Inferior parietal cortex (tissue), 1 donor: ENCODE data around the gene SEM1.
A peak's percentile ranks its signal among the peaks of the same experiment; 100 is the strongest.
"Not testable (repeated sequence)": the region's sequence is repeated elsewhere in the genome, so short reads cannot be mapped to it uniquely, and the experiment has no call there.

Experiments
- DNase-seq: peaks from one replicate; pipeline ENCODE4 v3.0.0-alpha.2; 2016; ENCODE audit errors: extremely low spot score

The SEM1 gene

GRCh38 chr7:96709381-96710228 is at the start of gene SEM1:
TSS of gene SEM1 (minus strand) at chr7:96709846. CDS start at chr7:96709763, 83 bp downstream.
- peak; percentile 96 for DNase-seq

GRCh38 chr7:96757880-96758279 is 48.2 kb upstream of the SEM1 start:
- not testable (repeated sequence) for DNase-seq

GRCh38 chr7:96747418-96747940 is 37.8 kb upstream of the SEM1 start:
- DNase-seq = no peak

- no peak for DNase-seq
Measured at GRCh38 chr7:96740130-96740529, 30.5 kb upstream of the SEM1 start.

GRCh38 chr7:96739609-96740008 is 30.0 kb upstream of the SEM1 start:
- no peak for DNase-seq

DNA sequence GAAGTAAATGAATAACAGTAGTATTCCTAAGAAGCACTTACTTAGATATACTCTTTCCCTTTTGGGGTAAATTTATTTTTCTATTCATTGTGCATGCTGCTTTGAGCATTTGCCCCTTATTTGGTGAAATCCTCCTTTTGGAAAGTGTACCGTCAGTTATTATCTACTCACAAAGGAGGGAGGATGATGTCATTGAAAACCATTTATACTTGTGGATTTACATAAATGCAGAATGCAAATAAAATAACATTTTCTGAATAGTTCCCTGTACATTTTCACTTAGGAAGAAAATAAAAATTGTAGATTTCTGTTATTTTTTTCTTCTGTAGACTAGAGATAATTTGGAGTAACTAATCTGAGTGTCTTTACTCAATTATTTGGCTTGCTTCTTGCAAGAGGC is 29.5 kb upstream of the SEM1 start:
- DNase-seq = no peak

- no peak for DNase-seq
Measured at GRCh38 chr7:96738705-96739104, 29.1 kb upstream of the SEM1 start.

- DNase-seq = no peak
Measured at GRCh38 chr7:96737545-96738050, 28.0 kb upstream of the SEM1 start.

GRCh38 chr7:96734343-96734742 is 24.7 kb upstream of the SEM1 start:
- DNase-seq = no peak

GRCh38 chr7:96729820-96730219 is 20.2 kb upstream of the SEM1 start:
- DNase-seq = no peak

- no peak for DNase-seq
Measured at GRCh38 chr7:96728139-96728538, 18.5 kb upstream of the SEM1 start.

DNA sequence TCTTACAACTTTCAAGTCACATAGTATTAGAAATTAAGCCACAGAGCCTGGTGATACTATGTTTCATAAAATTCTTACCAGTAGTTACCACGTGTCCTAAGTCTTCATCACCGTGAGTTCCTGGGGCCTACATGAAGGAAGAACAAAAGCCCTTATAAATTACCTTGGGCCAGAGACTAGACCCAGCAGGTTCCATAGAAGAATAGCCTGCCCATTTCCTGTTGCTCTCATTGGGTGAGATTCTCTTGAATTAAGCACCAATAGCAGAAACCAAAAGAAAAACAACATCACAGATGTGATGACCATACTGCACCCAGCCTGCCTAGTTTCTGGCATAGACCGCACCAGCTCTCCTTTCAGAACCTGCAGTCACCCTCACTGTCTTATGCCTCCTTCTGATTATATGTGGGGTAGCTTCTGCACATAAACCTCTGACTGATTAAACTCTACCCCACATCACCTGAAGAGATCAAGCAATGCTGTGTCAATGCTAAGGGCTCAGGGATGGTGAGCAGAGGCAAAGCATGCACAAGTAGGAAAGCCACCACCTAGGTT is 18.0 kb upstream of the SEM1 start:
- no peak for DNase-seq

- no peak for DNase-seq
Measured at GRCh38 chr7:96723622-96724021, 14.0 kb upstream of the SEM1 start.

GRCh38 chr7:96722928-96723327 is 13.3 kb upstream of the SEM1 start:
- not testable (repeated sequence) for DNase-seq

DNA sequence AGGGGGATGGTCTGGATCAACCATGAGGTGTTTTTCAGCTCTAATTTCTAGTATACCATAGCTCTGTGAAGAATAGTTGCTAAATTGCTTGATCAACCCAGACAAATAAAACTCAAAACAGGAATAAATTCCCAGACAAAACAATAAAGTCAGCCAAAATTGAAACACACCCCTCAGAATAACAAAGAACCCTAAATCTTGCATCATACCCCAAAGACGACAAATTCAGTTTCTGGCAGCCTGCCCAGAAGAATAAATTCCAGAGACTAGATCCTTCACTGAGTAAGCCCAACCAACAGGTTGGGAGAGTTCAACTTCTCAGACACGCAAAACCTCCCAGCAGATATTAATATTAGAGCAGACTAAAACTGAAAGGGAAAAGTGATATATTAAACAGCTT is 11.2 kb upstream of the SEM1 start:
- no peak for DNase-seq

- no peak for DNase-seq
Measured at GRCh38 chr7:96719164-96719563, 9.5 kb upstream of the SEM1 start.

- no peak for DNase-seq
Measured at GRCh38 chr7:96718107-96719003, 8.7 kb upstream of the SEM1 start.

- no peak for DNase-seq
Measured at GRCh38 chr7:96713037-96713436, 3.4 kb upstream of the SEM1 start.

DNA sequence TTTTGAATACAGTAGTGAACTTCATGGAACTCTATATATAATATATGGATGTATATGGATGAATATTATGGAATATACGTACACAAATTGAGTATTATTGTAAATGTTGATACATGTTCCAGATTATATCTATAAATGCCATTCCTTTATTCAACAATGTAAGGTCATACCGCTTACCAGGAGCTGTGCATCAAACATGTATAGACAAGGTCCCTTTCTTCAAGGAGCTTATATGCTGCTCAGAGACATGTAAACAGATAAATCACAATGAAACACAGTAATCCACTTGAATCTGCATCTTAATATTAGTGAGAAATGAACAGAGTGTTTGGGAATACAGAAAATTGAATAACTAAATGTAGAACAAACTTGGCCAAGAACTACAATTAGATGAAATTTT is 898 bp upstream of the SEM1 start:
- no peak for DNase-seq

GRCh38 chr7:96708872-96709271 is 774 bp downstream of the SEM1 start:
- DNase-seq = no peak

DNA sequence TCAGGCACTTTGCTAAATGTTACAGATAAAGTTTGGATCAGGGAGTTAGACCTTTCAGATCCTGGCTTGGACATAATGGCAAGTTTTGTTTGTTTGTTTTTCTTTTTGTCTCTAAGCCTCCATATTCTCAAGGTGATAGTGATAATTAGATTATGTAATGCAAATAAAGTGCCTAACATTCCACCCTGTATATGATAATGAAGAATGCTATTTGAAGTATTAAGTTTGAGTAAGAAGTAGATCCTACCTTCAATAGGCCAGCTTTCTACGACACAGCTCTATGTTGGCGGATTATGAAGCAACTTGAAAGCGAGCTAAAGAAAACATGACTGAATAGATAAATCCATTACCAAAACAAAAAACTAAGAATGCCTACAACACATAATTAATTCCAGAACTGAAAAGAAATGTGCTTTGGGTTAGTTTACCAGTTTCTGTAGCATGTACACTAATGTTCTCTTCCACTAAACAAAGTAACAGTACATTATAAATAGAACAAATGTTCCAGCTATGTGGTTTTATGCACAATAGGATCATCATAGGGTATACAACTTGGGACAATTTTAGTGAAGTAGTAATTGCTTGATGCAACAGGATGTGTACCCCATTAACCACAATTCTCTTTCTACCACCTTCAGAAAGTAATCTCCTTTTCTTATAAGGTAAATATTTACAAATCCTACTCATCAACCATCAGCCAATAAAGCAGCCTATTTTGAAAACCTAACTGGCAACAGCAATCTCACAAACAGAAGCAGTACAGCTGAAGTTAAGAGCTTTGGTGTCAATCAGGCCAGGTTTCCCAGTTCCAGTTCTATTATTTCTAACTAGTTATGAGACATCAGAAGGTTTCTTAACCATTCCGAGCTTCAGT is 1.5 kb downstream of the SEM1 start:
- no peak for DNase-seq
